ENCODE results near the gene HBP1. TPM values are rescaled to one million over a fixed set of nuclear protein-coding genes. Genes with fewer than 3 reads are reported as not detected.
"Not testable (repeated sequence)": the region's sequence is repeated elsewhere in the genome, so short reads cannot be mapped to it uniquely, and the experiment has no call there.

The HBP1 gene
- 100 to 1,000 TPM in 1 of 12 donors, 10 to 100 TPM in 10, not detected in 1; 54.5 to 111 (median 70.4) TPM for polyA plus RNA-seq (ENCODE audit: insufficient read length in 12 of 12)
- long read RNA-seq, donor 1, transcript HBP1-208 (11 exons, 2,704 nt) = major isoform, 5 of 14 reads
- long read RNA-seq, donor 1, partial matches to known transcripts = 5 of 14 reads
- long read RNA-seq, donor 1, other reads (novel, unspliced or antisense) = 0 of 14 reads
- long read RNA-seq, donor 2, transcript HBP1-208 (11 exons, 2,704 nt) = major isoform, 12 of 12 reads
- long read RNA-seq, donor 2, partial matches to known transcripts = 0 of 12 reads
- long read RNA-seq, donor 2, other reads (novel, unspliced or antisense) = 0 of 12 reads
- long read RNA-seq, donor 3, partial matches to known transcripts = 0 of 5 reads
- long read RNA-seq, donor 3, other reads (novel, unspliced or antisense) = 0 of 5 reads
- long read RNA-seq, donor 4, partial matches to known transcripts = 0 of 3 reads
- long read RNA-seq, donor 4, other reads (novel, unspliced or antisense) = 0 of 3 reads
- long read RNA-seq, donor 5, transcript HBP1-208 (11 exons, 2,704 nt) = major isoform, 9 of 34 reads
- long read RNA-seq, donor 5, partial matches to known transcripts = 11 of 34 reads
- long read RNA-seq, donor 5, other reads (novel, unspliced or antisense) = 10 of 34 reads
- long read RNA-seq, donor 6, transcript HBP1-208 (11 exons, 2,704 nt) = major isoform, 6 of 7 reads
- long read RNA-seq, donor 6, partial matches to known transcripts = 0 of 7 reads
- long read RNA-seq, donor 6, other reads (novel, unspliced or antisense) = 0 of 7 reads
- long read RNA-seq, donor 7, partial matches to known transcripts = 0 of 5 reads
- long read RNA-seq, donor 7, other reads (novel, unspliced or antisense) = 0 of 5 reads
- long read RNA-seq, donor 8, transcript HBP1-201 (11 exons, 2,829 nt) = minor isoform, 5 of 14 reads
- long read RNA-seq, donor 8, transcript HBP1-208 (11 exons, 2,704 nt) = major isoform, 9 of 14 reads
- long read RNA-seq, donor 8, partial matches to known transcripts = 0 of 14 reads
- long read RNA-seq, donor 8, other reads (novel, unspliced or antisense) = 0 of 14 reads
- long read RNA-seq, donor 9, partial matches to known transcripts = 0 of 2 reads
- long read RNA-seq, donor 9, other reads (novel, unspliced or antisense) = 0 of 2 reads
- long read RNA-seq, donor 10, partial matches to known transcripts = 0 of 7 reads
- long read RNA-seq, donor 10, other reads (novel, unspliced or antisense) = 0 of 7 reads
- long read RNA-seq, donor 11, transcript HBP1-208 (11 exons, 2,704 nt) = major isoform, 5 of 6 reads
- long read RNA-seq, donor 11, partial matches to known transcripts = 0 of 6 reads
- long read RNA-seq, donor 11, other reads (novel, unspliced or antisense) = 0 of 6 reads

- DNase-seq = peak; percentile 100
Measured at GRCh38 chr7:107168233-107169119, at the start of gene HBP1. HBP1 (plus strand) TSS chr7:107169003; CDS start chr7:107179894, 10,891 bp downstream.

DNA sequence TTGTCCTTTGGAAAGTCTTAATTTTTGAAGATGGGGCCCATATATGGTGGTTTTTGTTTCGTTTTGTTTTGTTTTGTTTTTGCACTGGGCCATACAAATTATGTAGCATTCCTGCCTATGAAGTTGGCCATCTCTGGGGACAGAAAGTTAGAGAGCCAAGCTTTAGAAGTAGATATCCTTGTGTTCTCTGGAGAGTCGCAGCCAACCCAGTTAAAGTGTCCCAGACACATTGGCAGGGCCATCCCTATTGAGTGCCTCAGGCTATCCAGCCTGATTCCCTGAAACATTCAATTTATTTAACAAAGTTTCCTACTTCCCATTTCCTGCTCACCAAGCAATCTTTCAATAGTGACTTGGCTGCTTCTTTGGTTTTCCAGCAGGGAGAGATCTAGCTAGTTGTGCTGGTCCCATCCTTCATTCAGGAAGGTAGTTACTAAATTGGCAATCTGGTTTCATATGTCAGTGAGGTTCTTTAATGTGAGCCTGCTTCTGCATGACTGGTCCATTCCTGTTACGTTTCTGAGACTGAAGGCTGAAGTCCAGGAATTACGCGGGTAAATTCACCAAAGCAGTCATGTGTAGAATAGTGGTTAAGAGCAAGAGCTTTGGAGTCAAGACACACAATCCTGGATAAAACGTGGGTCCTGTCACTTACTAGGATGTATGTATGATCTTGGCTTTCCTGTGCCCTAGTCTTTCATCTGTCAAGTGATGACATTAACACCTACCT lies 49.3 kb upstream of the HBP1 start:
- DNase-seq = no peak

DNA sequence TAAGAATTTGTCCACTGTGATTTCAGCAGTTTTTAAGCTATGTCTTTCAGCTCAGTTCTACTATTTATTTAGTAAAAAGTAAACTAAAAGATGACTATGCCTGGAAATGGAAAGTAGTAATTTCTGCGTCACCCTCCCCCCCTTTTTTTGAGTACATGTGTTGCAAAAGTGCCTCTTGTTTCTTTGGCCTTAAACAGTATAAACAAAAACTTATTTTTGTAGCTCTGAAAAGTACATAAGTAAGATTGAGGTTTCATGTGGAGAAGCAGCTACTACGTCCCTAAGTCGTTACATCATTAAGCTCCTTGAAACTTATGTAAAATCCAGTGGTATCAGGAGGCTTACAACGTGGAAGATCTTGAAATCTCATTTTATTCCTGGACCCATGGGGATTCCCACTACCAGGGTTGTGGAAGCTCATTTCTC lies 46.3 kb upstream of the HBP1 start:
- no peak for DNase-seq

- no peak for DNase-seq
Measured at GRCh38 chr7:107123392-107123791, 45.4 kb upstream of the HBP1 start.

DNA sequence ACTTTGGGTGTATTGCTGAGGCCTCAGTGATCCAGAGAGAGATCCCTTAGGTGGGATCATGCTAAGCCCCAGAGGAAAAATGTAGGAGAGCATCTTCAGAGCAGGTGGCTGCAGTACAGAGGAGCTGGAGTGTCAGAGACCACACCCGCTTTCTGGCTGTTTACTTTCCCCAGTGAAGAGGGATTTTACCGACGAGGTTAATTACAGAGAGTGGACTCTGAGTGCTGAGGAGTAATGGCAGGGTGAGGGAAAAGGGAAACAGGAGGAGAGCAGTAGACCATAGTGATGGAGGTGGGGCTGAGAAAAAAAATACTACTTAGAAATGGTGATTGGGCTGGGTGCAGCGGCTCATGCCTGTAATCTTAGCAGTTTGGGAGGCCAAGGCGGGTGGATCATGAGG lies 43.3 kb upstream of the HBP1 start:
- DNase-seq = no peak

GRCh38 chr7:107128217-107128616 lies 40.6 kb upstream of the HBP1 start:
- no peak for DNase-seq

GRCh38 chr7:107128748-107129147 lies 40.1 kb upstream of the HBP1 start:
- DNase-seq = no peak

DNA sequence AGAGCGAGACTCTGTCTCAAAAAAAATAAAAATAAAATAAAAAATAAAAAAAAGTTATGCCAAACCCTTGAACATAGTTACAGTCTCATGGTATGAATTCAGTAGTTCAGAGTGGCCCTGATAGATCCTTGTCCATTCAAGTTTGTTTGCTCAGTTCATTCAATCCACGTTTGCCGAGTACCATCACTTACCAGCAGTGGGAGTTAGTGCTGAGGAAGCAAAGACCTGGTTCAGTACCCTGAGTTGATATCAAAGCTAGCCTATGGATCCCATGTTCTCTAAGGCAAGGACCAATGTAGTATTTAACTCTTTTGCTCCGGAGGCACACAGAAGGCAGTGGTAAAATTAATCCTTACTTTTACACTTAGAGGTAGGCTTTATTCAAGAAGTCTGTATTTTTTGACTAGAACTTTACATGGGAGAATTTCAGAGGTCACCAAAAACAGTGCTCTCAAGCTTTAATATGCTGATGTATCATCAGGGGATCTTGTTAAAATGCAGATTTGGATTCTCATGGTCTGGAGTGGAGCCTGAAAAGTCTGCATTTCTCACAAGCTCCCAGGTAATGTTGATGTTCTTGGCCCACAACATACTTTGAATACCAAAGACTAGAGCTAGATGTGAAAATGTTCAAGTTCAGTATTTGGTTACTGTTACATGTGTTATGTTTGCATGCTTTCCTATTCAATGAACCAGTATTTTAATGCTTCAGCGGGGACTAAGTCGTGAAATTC lies 38.1 kb upstream of the HBP1 start:
- no peak for DNase-seq

DNA sequence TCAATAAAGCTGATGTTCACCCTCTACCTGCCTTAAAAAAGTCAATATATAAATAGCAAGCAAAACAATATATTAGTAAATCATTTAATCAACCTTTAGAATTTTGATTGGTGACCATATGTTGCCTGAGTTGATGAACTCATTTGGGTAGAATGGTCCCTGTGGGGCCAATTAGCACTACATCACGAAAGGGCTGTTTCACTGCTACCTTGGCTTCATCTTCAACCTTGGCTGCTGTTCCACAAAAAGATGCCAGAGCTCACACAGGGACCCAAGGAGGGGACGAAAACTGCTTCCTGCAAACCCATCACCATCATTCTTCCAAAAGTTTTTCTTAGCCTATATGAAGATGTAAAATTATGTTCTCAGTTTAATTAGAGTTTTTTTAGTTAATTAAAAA lies 35.4 kb upstream of the HBP1 start:
- no peak for DNase-seq

DNA sequence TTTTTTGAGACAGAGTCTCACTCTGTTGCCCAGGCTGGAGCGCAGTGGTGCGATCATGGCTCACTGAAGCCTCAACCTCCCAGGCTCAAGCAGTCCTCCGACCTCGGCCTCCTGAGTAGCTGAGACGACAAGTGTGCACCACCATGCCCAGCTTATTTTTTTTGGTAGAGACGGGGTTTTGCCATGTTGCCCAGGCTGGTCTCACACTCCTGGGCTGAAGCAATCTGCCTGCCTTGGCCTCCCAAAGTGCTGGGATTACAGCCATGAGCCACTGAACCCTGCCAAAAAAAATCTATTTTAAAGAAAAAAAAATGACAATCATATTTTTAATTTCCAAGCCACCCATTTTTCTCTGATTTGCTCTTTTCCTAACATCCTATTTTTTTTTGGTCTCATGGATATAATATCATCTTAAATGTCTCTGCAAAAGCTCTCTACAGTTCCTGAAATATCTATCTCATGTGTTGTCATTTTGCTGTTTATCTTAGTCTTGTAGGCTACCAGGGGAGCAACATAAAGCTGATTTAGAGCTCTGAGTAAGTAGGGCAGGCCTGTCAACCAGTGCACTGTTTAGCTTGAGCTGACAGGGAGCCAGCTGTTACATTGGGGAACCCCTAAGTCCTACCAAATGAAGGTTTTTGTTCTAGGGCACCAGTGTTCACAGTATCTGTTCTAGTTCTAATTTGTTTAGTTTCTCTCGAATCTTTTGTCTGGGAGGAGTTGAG lies 29.9 kb upstream of the HBP1 start:
- no peak for DNase-seq

DNA sequence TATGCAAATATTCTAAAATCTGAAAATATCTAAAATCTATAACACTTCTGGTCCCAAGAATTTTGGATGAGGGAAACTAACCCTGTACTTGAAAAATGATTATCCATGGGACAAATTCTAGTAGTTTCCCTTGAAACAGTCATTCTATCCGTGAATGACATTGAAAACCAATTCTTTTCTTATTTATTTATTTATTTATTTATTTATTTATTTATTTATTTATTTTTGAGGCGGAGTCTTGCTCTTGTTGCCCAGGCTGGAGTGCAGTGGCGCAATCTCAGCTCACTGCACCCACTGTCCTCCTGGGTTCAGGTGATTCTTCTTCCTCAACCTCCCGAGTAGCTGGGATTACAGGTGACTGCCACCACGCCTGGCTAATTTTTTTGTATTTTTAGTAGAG lies 24.9 kb upstream of the HBP1 start:
- not testable (repeated sequence) for DNase-seq

DNA sequence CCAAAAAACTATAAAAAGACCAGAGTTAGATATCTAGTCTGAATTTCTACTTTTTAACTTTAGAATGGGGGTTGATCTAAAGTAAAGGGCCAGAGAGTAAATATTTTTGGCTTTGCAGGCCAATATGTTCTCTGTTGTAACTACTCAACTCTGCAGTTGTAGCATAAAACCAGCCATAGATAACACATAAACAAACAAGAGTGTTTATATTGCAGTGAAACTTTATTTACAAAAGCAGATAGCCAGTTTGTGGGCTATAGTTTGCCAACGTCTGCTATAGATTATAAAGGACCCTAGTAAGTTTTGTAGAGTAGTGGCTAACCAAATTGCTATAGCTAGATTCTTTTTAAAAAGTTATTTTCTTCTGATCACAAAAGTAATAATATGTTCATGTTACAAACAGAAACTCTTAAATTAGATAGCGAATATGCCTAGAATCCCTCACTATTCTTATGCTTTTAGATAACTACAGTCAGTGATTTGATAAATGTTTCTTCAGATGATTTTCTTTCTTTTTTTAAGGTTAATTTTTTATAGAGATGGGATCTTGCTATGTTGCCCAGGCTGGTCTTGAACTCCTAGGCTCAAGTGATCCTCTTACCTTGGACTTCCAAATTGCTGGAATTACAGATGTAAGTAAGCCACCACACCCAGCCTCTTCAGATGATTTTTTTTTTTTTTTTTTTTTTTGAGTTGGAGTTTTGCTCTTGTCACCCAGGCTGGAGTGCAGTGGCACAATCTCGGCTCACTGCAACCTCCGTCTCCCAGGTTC lies 23.6 kb upstream of the HBP1 start:
- no peak for DNase-seq

DNA sequence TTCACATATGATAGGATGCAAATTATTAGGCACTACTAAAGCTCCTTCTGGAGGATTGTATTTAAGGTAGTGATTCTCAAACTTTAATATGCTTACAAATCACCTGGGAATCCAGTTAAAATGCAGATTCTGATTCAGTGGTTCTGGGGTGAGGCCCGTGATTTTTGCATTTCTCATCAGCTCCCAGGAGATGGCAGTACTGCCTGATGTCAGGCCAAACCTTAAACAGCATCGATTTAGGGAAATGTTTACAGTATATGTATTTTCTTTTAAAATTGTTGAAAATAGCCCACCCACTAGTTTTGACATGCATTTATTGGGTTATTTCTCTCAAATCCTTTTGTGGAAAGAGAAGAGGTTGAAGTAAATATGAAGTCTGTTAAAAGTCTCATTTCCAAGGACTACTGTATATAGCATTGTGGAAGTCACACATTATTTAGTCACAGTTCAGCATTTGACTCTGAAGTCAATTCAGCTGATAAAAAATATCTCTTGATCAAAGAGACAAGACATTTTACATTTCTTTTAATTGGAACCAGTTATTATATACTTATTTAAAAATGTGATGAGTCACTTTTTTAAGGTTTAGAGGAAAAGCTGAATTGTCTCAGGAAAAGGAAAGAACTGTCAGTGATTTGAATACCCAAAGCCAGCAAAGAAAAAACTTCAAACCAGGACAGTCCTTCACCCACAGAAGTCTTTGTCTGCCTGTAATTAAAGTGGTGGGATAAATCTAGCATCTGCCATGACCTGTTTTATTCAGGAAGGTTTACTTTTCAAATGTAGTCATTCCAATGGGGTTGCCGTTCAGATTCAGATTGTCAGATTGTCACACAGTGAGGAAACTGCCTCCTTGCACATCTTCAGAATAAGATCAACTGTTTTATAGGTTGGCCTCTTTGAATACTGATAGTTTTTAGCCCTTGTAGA lies 21.1 kb upstream of the HBP1 start:
- DNase-seq = peak; percentile 44

DNA sequence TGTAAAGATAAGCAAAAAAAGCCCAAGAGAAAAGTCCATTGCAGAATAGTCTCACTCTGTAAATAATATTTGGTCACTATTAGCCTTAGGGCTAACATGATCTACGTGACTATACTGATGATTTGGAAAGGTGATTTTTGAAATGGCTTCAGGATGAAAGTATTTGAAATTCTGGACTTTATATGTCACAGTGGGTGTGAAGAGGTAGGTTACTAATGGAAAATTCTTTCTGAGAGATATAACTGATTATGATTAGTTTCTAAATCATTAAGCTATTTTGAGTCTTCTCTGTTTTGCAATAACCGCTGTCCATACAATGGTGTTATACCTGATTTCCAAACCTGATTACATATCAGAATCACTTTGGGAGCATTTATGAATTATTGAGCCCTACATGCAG lies 20.1 kb upstream of the HBP1 start:
- no peak for DNase-seq

DNA sequence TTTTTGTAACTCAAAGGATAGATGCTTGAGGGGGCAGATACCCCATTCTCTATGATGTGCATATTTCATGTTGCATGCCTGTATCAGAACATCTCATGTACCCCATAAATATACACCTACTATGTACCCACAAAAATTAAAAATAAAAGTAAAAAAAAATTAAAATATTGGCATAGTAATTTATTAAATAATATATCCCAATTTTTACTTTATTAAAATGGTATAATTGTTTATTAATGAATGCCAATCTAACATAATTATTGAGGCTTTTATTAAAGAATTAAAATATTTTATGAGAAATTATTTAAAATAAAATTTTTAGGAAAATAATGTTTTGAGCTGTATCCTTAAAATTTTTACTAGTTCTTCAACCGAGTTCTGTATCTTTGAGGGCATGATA lies 18.9 kb upstream of the HBP1 start:
- DNase-seq = no peak

- peak; percentile 78 for DNase-seq
Measured at GRCh38 chr7:107150375-107151073, 18.3 kb upstream of the HBP1 start.
